GM23248 (cell line): ENCODE results near the gene NFIA. TPM values are rescaled to one million over a fixed set of nuclear protein-coding genes. Genes with fewer than 3 reads are reported as not detected.
A peak's percentile ranks its signal among the peaks of the same experiment; 100 is the strongest.

ENCODE experiments used
- DNase-seq: peaks from one replicate; pipeline ENCODE4 v3.0.0-alpha.2; 2015
- H2AFZ ChIP-seq: fragments of 200-600 bp; sonication (generic); 2 replicates; pipeline ENCODE4 v1.6.1; 2016; ENCODE audit warnings: antibody characterized with exemption
- H3F3A ChIP-seq: fragments of 200-600 bp; sonication (generic); 2 replicates; pipeline ENCODE4 v1.6.1; 2016; ENCODE audit warnings: mild to moderate bottlenecking, antibody characterized with exemption, mixed run types; ENCODE audit not compliant: insufficient read depth
- H3K27ac ChIP-seq: fragments of 200-600 bp; sonication (generic); 2 replicates; pipeline ENCODE4 v1.5.1; 2016; ENCODE audit warnings: mild to moderate bottlenecking
- H3K27me3 ChIP-seq: fragments of 200-600 bp; sonication (generic); replicated peaks from 2 replicates; pipeline ENCODE4 v1.6.1; 2016; ENCODE audit warnings: mild to moderate bottlenecking; ENCODE audit not compliant: insufficient read depth
- H3K36me3 ChIP-seq: fragments of 200-600 bp; sonication (generic); 2 replicates; pipeline ENCODE4 v1.6.1; 2016; ENCODE audit warnings: low read depth, mild to moderate bottlenecking
- H3K4me1 ChIP-seq: fragments of 200-600 bp; sonication (generic); 2 replicates; pipeline ENCODE4 v1.6.1; 2016; ENCODE audit warnings: mild to moderate bottlenecking; ENCODE audit not compliant: insufficient read depth
- H3K4me2 ChIP-seq: fragments of 200-600 bp; sonication (generic); one replicate; pipeline ENCODE4 v1.6.1; 2016; ENCODE audit warnings: mild to moderate bottlenecking; ENCODE audit not compliant: unreplicated experiment
- H3K4me3 ChIP-seq: fragments of 200-600 bp; sonication (generic); 2 replicates; pipeline ENCODE4 v1.5.1; 2016; ENCODE audit warnings: mild to moderate bottlenecking
- H3K79me2 ChIP-seq: fragments of 200-600 bp; sonication (generic); 2 replicates; pipeline ENCODE4 v1.6.1; 2016; ENCODE audit warnings: mild to moderate bottlenecking; ENCODE audit not compliant: insufficient read depth
- H3K9ac ChIP-seq: fragments of 200-600 bp; sonication (generic); 2 replicates; pipeline ENCODE4 v1.6.1; 2016; ENCODE audit warnings: mild to moderate bottlenecking
- H3K9me2 ChIP-seq: fragments of 200-600 bp; sonication (generic); 2 replicates; pipeline ENCODE4 v1.6.1; 2016; ENCODE audit warnings: mixed run types, mild to moderate bottlenecking, moderate library complexity; ENCODE audit not compliant: insufficient read depth
- H3K9me3 ChIP-seq: fragments of 200-600 bp; sonication (generic); one replicate; pipeline ENCODE4 v1.6.1; 2017; ENCODE audit warnings: low read depth
- H4K20me1 ChIP-seq: fragments of 200-600 bp; sonication (generic); 2 replicates; pipeline ENCODE4 v1.6.0; 2016; ENCODE audit not compliant: insufficient read depth
- EZH2 ChIP-seq: fragments of 200-600 bp; sonication (generic); IDR thresholded peaks from 2 replicates; pipeline ENCODE4 v1.6.1; 2018; ENCODE audit warnings: antibody characterized with exemption, mild to moderate bottlenecking; ENCODE audit not compliant: insufficient read depth, poor library complexity, severe bottlenecking
- EZH2phosphoT487 ChIP-seq: fragments of 200-600 bp; sonication (generic); IDR thresholded peaks from 2 replicates; pipeline ENCODE4 v1.6.1; 2018; ENCODE audit warnings: antibody characterized with exemption, moderate library complexity, mild to moderate bottlenecking, low read depth; ENCODE audit not compliant: insufficient read depth
- WGBS, 2 experiments: methylation state at CpG; one replicate each; pipeline ENCODE4 v1.1.6; 2015 to 2017; ENCODE audit warnings: low lambda C conversion rate in 2 of 2, low coverage in 1 of 2; ENCODE audit errors: missing lambda C conversion rate in 2 of 2; 5-methylcytosine and 5-hydroxymethylcytosine counted together
- in situ Hi-C: fragments of 300-500 bp; cut with MboI; formaldehyde crosslinking; loops from 2 replicates; pipeline ENCODE4 v1.15.0; 2020
- polyA plus RNA-seq: library from polyadenylated mRNA; unstranded; fragments of >200 nt; fragmentation: Nextera tagmentation; extraction: Ambion mirVana; gene quantifications from 2 replicates; pipeline ENCODE4 v1.2.1, GENCODE V29; 2016
- total RNA-seq: library from RNA; depleted of rRNA; stranded (reverse); fragments of >200 nt; shearing (Covaris generic); gene quantifications from 2 replicates; pipeline ENCODE4 v1.2.3, GENCODE V29; 2014

Gene NFIA
- total and polyA plus RNA-seq, 2 experiments from 2014 or later: 3.4 to 8.8 TPM

DNA sequence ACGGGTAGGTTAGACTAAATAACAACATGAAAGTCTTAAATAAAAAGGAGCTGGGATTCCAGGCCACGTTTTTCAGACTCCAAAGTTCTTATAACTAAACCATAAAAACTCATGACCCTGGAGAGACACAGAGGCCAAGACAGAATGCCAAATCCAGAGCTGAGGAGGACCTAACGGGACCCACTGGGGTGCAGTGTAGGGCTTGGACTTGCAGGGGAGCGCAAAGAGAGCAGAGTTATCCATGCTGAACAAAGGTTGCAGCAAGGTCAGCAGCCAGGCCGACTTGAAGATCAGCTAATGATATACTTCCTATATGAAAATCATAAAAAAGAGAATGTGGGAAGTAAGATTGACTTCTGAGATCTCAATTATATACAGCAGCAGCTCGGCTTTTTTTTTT is 405.4 kb downstream of the NFIA start:
- 59 to 62% methylated on average over 6 of the region's 6 CpGs for WGBS, 2 experiments
- in situ Hi-C loops: no loop called here
- TF ChIP-seq EZH2phosphoT487 (no peak), EZH2 (no peak)
- Histone ChIP-seq H3K79me2 (no peaks in the 10 kb centered on the region), H4K20me1 (no peaks in the 10 kb centered on the region), H3K27me3 (no peaks in the 10 kb centered on the region), H2AFZ (no peak overlapping the region), H3K36me3 (no peaks in the 10 kb centered on the region), H3K4me3 (no peak overlapping the region), H3K9ac (no peak overlapping the region), H3F3A (no peaks in the 10 kb centered on the region), H3K9me3 (no peaks in the 10 kb centered on the region), H3K4me1 (no peaks in the 10 kb centered on the region), H3K27ac (no peak overlapping the region), H3K4me2 (no peak overlapping the region), H3K9me2 (no peaks in the 10 kb centered on the region)
- DNase-seq: no peak

DNA sequence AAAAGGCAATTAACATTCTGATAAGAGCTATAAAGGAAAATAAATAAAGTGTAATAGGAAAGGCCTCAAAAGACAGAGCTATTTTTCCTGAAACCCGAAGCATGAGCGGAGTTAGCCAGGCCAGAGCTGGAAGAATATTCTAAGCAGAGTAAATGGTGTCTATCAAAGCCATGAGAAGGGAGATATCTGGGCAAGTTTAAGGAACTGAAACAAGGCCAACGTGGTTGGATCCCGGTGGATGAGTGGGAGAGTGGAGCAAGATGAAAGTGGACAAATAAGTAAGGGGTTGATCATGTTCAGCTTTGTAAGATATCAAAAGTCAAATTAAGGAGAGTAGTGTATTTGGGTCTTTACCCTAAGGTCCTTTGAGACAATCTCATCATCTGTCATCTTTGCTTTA is 408.6 kb downstream of the NFIA start:
- Histone ChIP-seq H3K4me3 (no peak overlapping the region), H2AFZ (no peak overlapping the region), H3K4me2 (no peak overlapping the region), H3K36me3 (no peaks in the 10 kb centered on the region), H4K20me1 (no peaks in the 10 kb centered on the region), H3K4me1 (no peaks in the 10 kb centered on the region), H3K9me3 (no peaks in the 10 kb centered on the region), H3K9me2 (no peaks in the 10 kb centered on the region), H3K79me2 (no peaks in the 10 kb centered on the region), H3K27ac (no peak overlapping the region), H3K27me3 (no peaks in the 10 kb centered on the region), H3F3A (no peaks in the 10 kb centered on the region), H3K9ac (no peak overlapping the region)
- WGBS, 2 experiments: 51% methylated on average over 4 of the region's 4 CpGs
- TF ChIP-seq EZH2phosphoT487 (no peak), EZH2 (no peak)
- DNase-seq: no peak
- in situ Hi-C loops: no loop called here

DNA sequence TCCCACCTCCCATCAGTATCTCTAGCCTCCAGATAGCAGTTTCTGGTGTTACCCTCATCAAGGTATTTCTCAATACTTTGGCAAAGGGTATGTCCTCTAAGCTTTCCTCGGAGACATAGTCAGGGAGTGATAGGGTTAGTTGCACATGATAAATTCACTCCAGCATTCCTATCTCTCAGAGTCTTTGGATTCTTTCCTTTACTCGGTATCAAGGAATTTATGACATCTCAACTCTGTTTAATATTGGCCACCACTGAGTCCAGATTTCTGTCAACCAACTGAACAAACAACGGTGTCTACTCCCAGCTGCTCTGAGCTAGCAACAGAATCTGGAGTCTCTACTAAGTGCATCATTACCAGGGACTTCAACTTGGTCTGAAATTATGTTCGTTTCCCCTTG is 409.1 kb downstream of the NFIA start:
- H3K4me2 ChIP-seq: no peak overlapping the region
- TF ChIP-seq EZH2: no peak
- no peak for TF ChIP-seq EZH2phosphoT487
- H4K20me1 ChIP-seq: no peaks in the 10 kb centered on the region
- no peaks in the 10 kb centered on the region for H3K9me3 ChIP-seq
- no peak overlapping the region for H2AFZ ChIP-seq
- H3K36me3 ChIP-seq: no peaks in the 10 kb centered on the region
- no peak overlapping the region for H3K27ac ChIP-seq
- no peaks in the 10 kb centered on the region for H3K4me1 ChIP-seq
- no peaks in the 10 kb centered on the region for H3K79me2 ChIP-seq
- no peak for DNase-seq
- H3K9me2 ChIP-seq: no peaks in the 10 kb centered on the region
- 13 to 24% methylated on average over 4 of the region's 4 CpGs for WGBS, 2 experiments
- no peak overlapping the region for H3K9ac ChIP-seq
- no peaks in the 10 kb centered on the region for H3K27me3 ChIP-seq
- H3K4me3 ChIP-seq: no peak overlapping the region
- no peaks in the 10 kb centered on the region for H3F3A ChIP-seq
- in situ Hi-C loops: no loop called here

DNA sequence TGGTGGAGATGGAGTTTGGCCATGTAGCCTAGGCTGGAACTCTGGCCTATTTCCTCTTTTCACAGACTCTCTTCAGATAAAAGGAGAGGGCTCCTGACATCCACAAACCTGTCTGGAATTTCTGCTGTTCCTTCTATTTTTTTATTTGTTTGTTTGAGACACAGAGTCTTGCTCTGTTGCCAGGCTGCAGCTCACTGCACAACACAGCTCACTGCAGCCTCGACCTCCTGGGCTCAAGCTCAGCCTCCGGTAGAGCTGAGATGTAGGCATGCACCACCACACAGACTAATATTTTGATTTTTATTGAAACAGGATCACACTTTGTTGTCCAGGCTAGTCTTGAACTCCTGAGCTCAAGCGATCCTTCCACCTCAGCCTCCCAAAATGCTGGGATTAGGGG is 411.6 kb downstream of the NFIA start:
- TF ChIP-seq EZH2phosphoT487: no peak
- no peak for TF ChIP-seq EZH2
- 70 to 71% methylated on average over 3 of the region's 3 CpGs for WGBS, 2 experiments
- H3K36me3 ChIP-seq: no peaks in the 10 kb centered on the region
- no peaks in the 10 kb centered on the region for H3K79me2 ChIP-seq
- H3K27me3 ChIP-seq: no peaks in the 10 kb centered on the region
- no peaks in the 10 kb centered on the region for H3F3A ChIP-seq
- no peak overlapping the region for H3K9ac ChIP-seq
- no peak overlapping the region for H3K27ac ChIP-seq
- no peaks in the 10 kb centered on the region for H3K9me2 ChIP-seq
- H3K4me3 ChIP-seq: no peak overlapping the region
- in situ Hi-C loops: no loop called here
- no peak for DNase-seq
- no peaks in the 10 kb centered on the region for H3K9me3 ChIP-seq
- no peaks in the 10 kb centered on the region for H3K4me1 ChIP-seq
- H2AFZ ChIP-seq: no peak overlapping the region
- no peak overlapping the region for H3K4me2 ChIP-seq
- H4K20me1 ChIP-seq: no peaks in the 10 kb centered on the region

DNA sequence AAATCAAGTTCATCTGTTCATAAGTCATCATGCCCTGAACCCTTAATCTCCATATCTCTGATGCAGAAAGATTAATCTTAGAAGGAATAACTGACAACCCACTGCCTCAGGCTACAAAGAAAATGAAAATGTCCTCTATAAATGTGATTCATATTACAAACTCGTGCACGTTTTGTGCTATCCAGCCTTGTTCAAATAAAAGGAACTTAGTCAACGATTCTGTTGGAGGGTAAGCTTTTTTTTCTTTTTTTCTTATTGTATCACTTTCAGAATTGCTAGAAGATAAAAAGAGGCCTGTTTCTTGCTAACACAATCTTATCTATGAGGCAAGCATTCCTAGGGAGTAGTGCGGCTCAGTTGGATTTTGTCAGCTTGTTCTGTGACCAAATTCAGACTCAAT is 414.1 kb downstream of the NFIA start:
- H2AFZ ChIP-seq: no peak overlapping the region
- no peaks in the 10 kb centered on the region for H3K9me2 ChIP-seq
- in situ Hi-C loops: no loop called here
- peak; percentile 49 for DNase-seq
- WGBS, 2 experiments: 26 to 39% methylated on average over 4 of the region's 4 CpGs
- peak overlapping the region; percentile 15 for H3K4me2 ChIP-seq
- H4K20me1 ChIP-seq: no peaks in the 10 kb centered on the region
- TF ChIP-seq EZH2 (no peak), EZH2phosphoT487 (no peak)
- H3K27me3 ChIP-seq: no peaks in the 10 kb centered on the region
- H3K9ac ChIP-seq: no peak overlapping the region
- no peaks in the 10 kb centered on the region for H3F3A ChIP-seq
- no peaks in the 10 kb centered on the region for H3K4me1 ChIP-seq
- no peaks in the 10 kb centered on the region for H3K9me3 ChIP-seq
- no peak overlapping the region for H3K27ac ChIP-seq
- no peaks in the 10 kb centered on the region for H3K36me3 ChIP-seq
- H3K79me2 ChIP-seq: no peaks in the 10 kb centered on the region
- no peak overlapping the region for H3K4me3 ChIP-seq
